Testis (tissue), 3 donors: ENCODE measurements around the gene NDUFAF2. TPM values are rescaled to one million over a fixed set of nuclear protein-coding genes. Genes with fewer than 3 reads are reported as not detected.
"Not testable (repeated sequence)": the region's sequence is repeated elsewhere in the genome, so short reads cannot be mapped to it uniquely, and the experiment has no call there.

ENCODE experiments used
- DNase-seq: peaks from one replicate; pipeline ENCODE4 v3.0.0-alpha.2; 2019
- H3K27ac ChIP-seq, 2 donors: fragments of 200-600 bp; sonication (generic); one replicate each; pipeline ENCODE4 v1.5.1; 2019
- H3K27me3 ChIP-seq: fragments of 200-600 bp; sonication (generic); one replicate; pipeline ENCODE4 v1.5.1; 2019
- H3K36me3 ChIP-seq: fragments of 200-600 bp; sonication (generic); one replicate; pipeline ENCODE4 v1.5.1; 2017; ENCODE audit warnings: low read depth; ENCODE audit errors: missing control alignments
- H3K4me1 ChIP-seq: fragments of 200-600 bp; sonication (generic); one replicate; pipeline ENCODE4 v1.5.1; 2019
- H3K4me3 ChIP-seq, 2 donors: fragments of 200-600 bp; sonication (generic); one replicate each; pipeline ENCODE4 v1.5.1; 2017 to 2019
- H3K9me3 ChIP-seq: fragments of 200-600 bp; sonication (generic); one replicate; pipeline ENCODE4 v1.5.1; 2017
- POLR2A ChIP-seq: fragments of 450-650 bp; IDR thresholded peaks from one replicate; pipeline ENCODE4 v1.6.1; 2017; ENCODE audit warnings: antibody characterized with exemption, mild to moderate bottlenecking, moderate library complexity
- WGBS, 2 donors: methylation state at CpG; one replicate each; pipeline ENCODE4 v1.1.5; 2018; 5-methylcytosine and 5-hydroxymethylcytosine counted together
- intact Hi-C: fragments of 100-400 bp; cut with DNase I; formaldehyde crosslinking; loops from one replicate; pipeline ENCODE4 v1.15.1; 2023; ENCODE audit warnings: low total_unique reads
- polyA plus RNA-seq: library from polyadenylated mRNA; stranded (reverse); fragments of 350-450 nt; fragmentation: Illumina TruSeq; extraction: RNeasy Lipid Tissue Mini Kit (QIAGEN cat#74804); gene quantifications from one replicate; pipeline ENCODE4 v1.2.3, GENCODE V29; 2014; ENCODE audit warnings: low read depth, low replicate concordance; ENCODE audit not compliant: insufficient read depth
- total RNA-seq, 2 donors: library from RNA; depleted of rRNA; stranded (reverse); fragments of >200 nt; gene quantifications; one replicate each; pipeline ENCODE4 v1.2.3, GENCODE V29; 2016
- TF ChIP-seq, protein P1 (sequence below), 3 experiments: fragments of 450-650 bp in 2 of 3; fragments of 200-600 bp in 1 of 3; sonication (generic) in 1 of 3; IDR thresholded peaks; one replicate each; pipeline ENCODE4 v1.5.1; 2016 to 2019; ENCODE audit warnings: antibody characterized with exemption in 3 of 3, mild to moderate bottlenecking in 2 of 3, moderate library complexity in 1 of 3

The NDUFAF2 gene
- total and polyA plus RNA-seq, 3 donors from 2014 or later, result 18.1 to 30.8 (median 22.3) TPM

DNA sequence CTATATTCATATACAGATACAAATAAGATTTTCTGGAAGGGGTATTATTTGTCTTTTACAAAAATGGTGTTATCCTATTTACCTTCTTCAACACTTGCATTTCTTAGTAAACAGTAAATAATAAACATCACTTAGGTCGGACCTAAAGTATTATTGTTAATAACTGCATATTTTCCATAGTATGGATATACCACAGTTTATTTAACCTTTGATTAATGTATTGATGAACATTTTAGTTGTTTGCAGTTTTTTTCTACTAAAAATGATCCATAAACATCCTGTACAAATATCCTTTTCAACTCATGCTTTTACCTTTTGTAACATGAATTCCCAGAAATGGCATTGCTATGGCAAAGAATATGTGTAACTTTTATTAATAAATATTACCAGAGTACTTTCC lies 83.4 kb downstream of the NDUFAF2 start:
- no peaks in the 10 kb centered on the region for H3K9me3 ChIP-seq
- H3K27me3 ChIP-seq, result no peaks in the 10 kb centered on the region
- H3K4me3 ChIP-seq, result no peak overlapping the region
- no peaks in the 10 kb centered on the region for H3K36me3 ChIP-seq
- TF ChIP-seq, protein P1, sequence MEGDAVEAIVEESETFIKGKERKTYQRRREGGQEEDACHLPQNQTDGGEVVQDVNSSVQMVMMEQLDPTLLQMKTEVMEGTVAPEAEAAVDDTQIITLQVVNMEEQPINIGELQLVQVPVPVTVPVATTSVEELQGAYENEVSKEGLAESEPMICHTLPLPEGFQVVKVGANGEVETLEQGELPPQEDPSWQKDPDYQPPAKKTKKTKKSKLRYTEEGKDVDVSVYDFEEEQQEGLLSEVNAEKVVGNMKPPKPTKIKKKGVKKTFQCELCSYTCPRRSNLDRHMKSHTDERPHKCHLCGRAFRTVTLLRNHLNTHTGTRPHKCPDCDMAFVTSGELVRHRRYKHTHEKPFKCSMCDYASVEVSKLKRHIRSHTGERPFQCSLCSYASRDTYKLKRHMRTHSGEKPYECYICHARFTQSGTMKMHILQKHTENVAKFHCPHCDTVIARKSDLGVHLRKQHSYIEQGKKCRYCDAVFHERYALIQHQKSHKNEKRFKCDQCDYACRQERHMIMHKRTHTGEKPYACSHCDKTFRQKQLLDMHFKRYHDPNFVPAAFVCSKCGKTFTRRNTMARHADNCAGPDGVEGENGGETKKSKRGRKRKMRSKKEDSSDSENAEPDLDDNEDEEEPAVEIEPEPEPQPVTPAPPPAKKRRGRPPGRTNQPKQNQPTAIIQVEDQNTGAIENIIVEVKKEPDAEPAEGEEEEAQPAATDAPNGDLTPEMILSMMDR (IDR thresholded peaks at IDR 0.05), result no peak
- no peak for TF ChIP-seq POLR2A
- 89 to 92% methylated on average over 1 of the region's 1 CpG for WGBS, 2 donors
- no peak for DNase-seq
- intact Hi-C loops, result no loop called here
- H3K4me1 ChIP-seq, result no peaks in the 10 kb centered on the region
- no peak overlapping the region for H3K27ac ChIP-seq

DNA sequence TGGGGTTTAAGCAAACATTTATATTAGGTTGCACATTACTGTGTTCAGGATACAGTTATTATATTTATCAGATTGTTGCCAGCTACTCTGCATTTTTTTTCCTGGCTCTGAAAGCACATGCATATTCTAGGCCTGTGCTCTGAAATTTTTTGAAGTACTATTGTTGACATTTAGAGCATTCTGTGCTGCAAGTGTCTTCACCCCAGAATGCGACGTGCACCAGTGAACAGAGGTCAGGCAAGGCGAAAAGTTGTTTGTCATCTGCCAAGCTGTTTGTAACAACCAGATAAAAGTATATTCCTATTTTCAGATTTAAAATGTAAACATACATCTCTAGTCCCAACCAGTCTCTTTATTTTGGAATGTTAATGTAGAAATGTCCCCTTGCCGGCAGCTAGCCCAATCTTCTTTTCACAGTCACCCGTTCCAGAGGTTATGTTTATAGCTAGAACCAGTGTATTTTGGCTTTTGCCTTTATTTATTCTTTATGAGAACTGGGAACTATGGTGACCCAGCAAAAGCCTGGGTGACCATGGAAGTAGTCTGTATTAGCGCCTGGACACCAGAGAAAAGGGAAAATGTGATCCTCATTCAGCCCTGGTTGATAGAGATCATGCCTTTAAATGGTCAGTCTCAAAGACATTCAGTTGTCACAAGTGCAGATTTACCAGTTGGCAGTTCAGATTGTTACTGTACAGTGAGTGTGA lies 84.6 kb downstream of the NDUFAF2 start:
- Histone ChIP-seq H3K27me3 (no peaks in the 10 kb centered on the region), H3K4me3 (no peak overlapping the region), H3K9me3 (no peaks in the 10 kb centered on the region), H3K36me3 (no peaks in the 10 kb centered on the region), H3K4me1 (no peaks in the 10 kb centered on the region), H3K27ac (no peak overlapping the region)
- TF ChIP-seq, protein P1 (IDR thresholded peaks at IDR 0.05), result no peak
- TF ChIP-seq POLR2A, result no peak
- intact Hi-C loops, result no loop called here
- DNase-seq, result no peak
- WGBS, 2 donors, result 73 to 74% methylated on average over 6 of the region's 6 CpGs

DNA sequence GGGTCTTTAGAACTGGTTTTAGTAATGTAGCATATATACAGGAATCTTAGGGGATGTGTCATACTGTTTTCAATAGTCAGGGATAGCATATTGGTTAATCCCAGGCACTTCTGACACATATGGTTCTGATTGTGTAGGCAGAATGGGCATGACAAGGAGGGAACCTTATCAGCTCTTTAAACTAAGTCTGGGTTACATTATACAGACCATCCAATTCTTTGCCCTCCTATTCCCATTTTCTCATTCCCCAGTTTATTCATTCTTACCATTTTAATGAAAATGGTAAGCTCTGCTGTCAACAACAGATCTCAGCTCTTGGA lies 85.1 kb downstream of the NDUFAF2 start:
- Histone ChIP-seq H3K4me1 (no peaks in the 10 kb centered on the region), H3K27me3 (no peaks in the 10 kb centered on the region), H3K9me3 (no peaks in the 10 kb centered on the region), H3K27ac (no peak overlapping the region), H3K36me3 (no peaks in the 10 kb centered on the region), H3K4me3 (no peak overlapping the region)
- no peak for DNase-seq
- intact Hi-C loops, result no loop called here
- TF ChIP-seq POLR2A, result no peak
- TF ChIP-seq, protein P1 (IDR thresholded peaks at IDR 0.05), result no peak

DNA sequence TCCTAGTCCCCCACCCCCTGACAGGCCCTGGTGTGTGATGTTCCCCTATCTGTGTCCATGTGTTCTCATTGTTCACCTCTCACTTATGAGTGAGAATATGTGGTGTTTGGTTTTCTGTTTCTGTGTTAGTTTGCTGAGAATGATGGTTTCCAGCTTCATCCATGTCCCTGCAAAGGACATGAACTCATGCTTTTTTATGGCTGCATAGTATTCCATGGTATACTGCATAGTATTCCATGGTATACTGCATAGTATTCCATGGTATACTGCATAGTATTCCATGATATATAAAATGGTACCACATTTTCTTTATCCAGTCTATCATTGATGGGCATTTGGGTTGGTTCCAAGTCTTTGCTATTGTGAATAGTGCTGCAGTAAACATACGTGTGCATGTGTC lies 86.3 kb downstream of the NDUFAF2 start:
- H3K27ac ChIP-seq, H3K36me3 ChIP-seq, H3K27me3 ChIP-seq, intact Hi-C loops, H3K4me1 ChIP-seq, H3K4me3 ChIP-seq, H3K9me3 ChIP-seq, DNase-seq: not testable (repeated sequence)
- WGBS, 2 donors, result 93 to 97% methylated on average over 1 of the region's 1 CpG

DNA sequence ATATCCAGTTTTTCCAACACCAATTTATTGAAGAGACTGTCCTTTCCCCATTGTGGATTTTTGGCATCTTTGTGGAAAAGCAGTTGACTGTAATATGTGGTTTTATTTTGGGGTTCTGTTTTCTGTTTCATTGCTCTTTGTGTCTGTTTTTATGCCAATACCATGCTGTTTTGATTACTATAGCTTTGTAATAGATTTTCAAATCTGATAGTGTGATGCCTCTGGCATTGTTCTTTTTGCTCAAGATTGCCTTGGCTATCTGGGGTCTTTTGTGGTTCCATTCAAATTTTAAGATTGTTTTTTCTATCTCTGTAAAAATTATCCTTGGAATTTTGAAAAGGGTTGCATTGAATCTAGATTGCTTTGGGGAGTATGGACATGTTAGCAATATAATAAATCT lies 99.5 kb downstream of the NDUFAF2 start:
- no peak overlapping the region for H3K4me3 ChIP-seq
- no peaks in the 10 kb centered on the region for H3K4me1 ChIP-seq
- H3K27ac ChIP-seq, result no peak overlapping the region
- no peaks in the 10 kb centered on the region for H3K9me3 ChIP-seq
- no peak for TF ChIP-seq POLR2A
- TF ChIP-seq, protein P1 (IDR thresholded peaks at IDR 0.05), result no peak
- H3K36me3 ChIP-seq, result no peaks in the 10 kb centered on the region
- H3K27me3 ChIP-seq, result no peaks in the 10 kb centered on the region
- DNase-seq, result no peak
- intact Hi-C loops, result no loop called here
